ENCODE data around the gene CEACAM3.

CEACAM3 gene

GRCh38 chr19:41796901-41797300, 514 bp downstream of the CEACAM3 start:
- Histone ChIP-seq H3K4me3 (ENCODE audit: low read depth, low read length, poor library complexity, severe bottlenecking) (no peak overlapping the region), H4K20me1 (ENCODE audit: insufficient read depth, low read length) (no peaks in the 10 kb centered on the region), H3K79me2 (ENCODE audit: insufficient read depth, low read length) (no peaks in the 10 kb centered on the region), H3F3A (ENCODE audit: insufficient read depth, low read length) (no peaks in the 10 kb centered on the region), H3K9ac (ENCODE audit: low read length) (no peak overlapping the region), H3K27me3 (ENCODE audit: insufficient read depth, low read length) (0 out of 2 replicates have a peak, but pooled peaks cover 2% of the 10 kb centered on the region), H3K4me2 (ENCODE audit: low read length) (no peak overlapping the region), H3K36me3 (ENCODE audit: insufficient read depth, low read length) (no peaks in the 10 kb centered on the region), H3K9me3 (ENCODE audit: low read length) (no peaks in the 10 kb centered on the region), H3K9me2 (ENCODE audit: low read depth, low read length) (no peaks in the 10 kb centered on the region), H3K4me1 (ENCODE audit: insufficient read depth, low read length, severe bottlenecking) (no peaks in the 10 kb centered on the region), H2AFZ (ENCODE audit: low read length) (no peak overlapping the region), H3K27ac (ENCODE audit: low read depth, low read length, poor library complexity, severe bottlenecking) (no peak overlapping the region)
- TF ChIP-seq CTCF (IDR thresholded peaks at IDR 0.05; ENCODE audit: low read length) (no peak), EZH2 (IDR thresholded peaks at IDR 0.05; ENCODE audit: borderline replicate concordance, low read length) (no peak)

GRCh38 chr19:41799444-41800000, 3.1 kb downstream of the CEACAM3 start:
- Histone ChIP-seq H3K4me3 (ENCODE audit: low read depth, low read length, poor library complexity, severe bottlenecking) (no peak overlapping the region), H3K4me2 (ENCODE audit: low read length) (no peak overlapping the region), H3F3A (ENCODE audit: insufficient read depth, low read length) (no peaks in the 10 kb centered on the region), H3K9me2 (ENCODE audit: low read depth, low read length) (no peaks in the 10 kb centered on the region), H3K36me3 (ENCODE audit: insufficient read depth, low read length) (no peaks in the 10 kb centered on the region), H2AFZ (ENCODE audit: low read length) (no peak overlapping the region), H4K20me1 (ENCODE audit: insufficient read depth, low read length) (no peaks in the 10 kb centered on the region), H3K9me3 (ENCODE audit: low read length) (no peaks in the 10 kb centered on the region), H3K9ac (ENCODE audit: low read length) (no peak overlapping the region), H3K27ac (ENCODE audit: low read depth, low read length, poor library complexity, severe bottlenecking) (no peak overlapping the region), H3K27me3 (ENCODE audit: insufficient read depth, low read length) (no peaks in the 10 kb centered on the region; the same call in 1 of the 2 replicates), H3K4me1 (ENCODE audit: insufficient read depth, low read length, severe bottlenecking) (peaks cover 9% of the 10 kb centered on the region), H3K79me2 (ENCODE audit: insufficient read depth, low read length) (no peaks in the 10 kb centered on the region)
- TF ChIP-seq EZH2 (IDR thresholded peaks at IDR 0.05; ENCODE audit: borderline replicate concordance, low read length) (no peak), CTCF (IDR thresholded peaks at IDR 0.05; ENCODE audit: low read length) (no peak)

- H3K9me2 ChIP-seq (ENCODE audit: low read depth, low read length): no peaks in the 10 kb centered on the region
- H3F3A ChIP-seq (ENCODE audit: insufficient read depth, low read length): no peaks in the 10 kb centered on the region
- H3K9me3 ChIP-seq (ENCODE audit: low read length): no peaks in the 10 kb centered on the region
- H4K20me1 ChIP-seq (ENCODE audit: insufficient read depth, low read length): no peaks in the 10 kb centered on the region
- no peaks in the 10 kb centered on the region for H3K36me3 ChIP-seq (ENCODE audit: insufficient read depth, low read length)
- no peak overlapping the region for H3K4me2 ChIP-seq (ENCODE audit: low read length)
- no peaks in the 10 kb centered on the region; the same call in 1 of the 2 replicates for H3K27me3 ChIP-seq (ENCODE audit: insufficient read depth, low read length)
- peaks cover 11% of the 10 kb centered on the region for H3K4me1 ChIP-seq (ENCODE audit: insufficient read depth, low read length, severe bottlenecking)
- H3K9ac ChIP-seq (ENCODE audit: low read length): no peak overlapping the region
- H2AFZ ChIP-seq (ENCODE audit: low read length): no peak overlapping the region
- TF ChIP-seq EZH2 (IDR thresholded peaks at IDR 0.05; ENCODE audit: borderline replicate concordance, low read length) (no peak), CTCF (IDR thresholded peaks at IDR 0.05; ENCODE audit: low read length) (no peak)
- H3K4me3 ChIP-seq (ENCODE audit: low read depth, low read length, poor library complexity, severe bottlenecking): no peak overlapping the region
- H3K79me2 ChIP-seq (ENCODE audit: insufficient read depth, low read length): no peaks in the 10 kb centered on the region
- no peak overlapping the region for H3K27ac ChIP-seq (ENCODE audit: low read depth, low read length, poor library complexity, severe bottlenecking)
Observed at GRCh38 chr19:41801031-41801430, 4.6 kb downstream of the CEACAM3 start.

Measured in OCI-LY1 (cell line).